GM12878 (cell line): ENCODE results near the gene CATSPER1. TPM values are rescaled to one million over a fixed set of nuclear protein-coding genes. Genes with fewer than 3 reads are reported as not detected.

Experiments
- ATAC-seq: fragments of 200-7000 bp; cut with Tn5 transposase; 3 replicates; pipeline ENCODE4 v1.9.1; 2020; ENCODE audit warnings: mild to moderate bottlenecking, moderate library complexity
- BruUV-seq: library from RNA; stranded (reverse); fragments of 400-500 nt; replicated peaks from 2 replicates; lab custom pipeline; 2021; lab: Mats Ljungman, UMichigan
- CTCF ChIA-PET: fragments of 300-600 bp; sonication (Branson Sonifier 250); formaldehyde crosslinking; extraction: SDS; loops from one replicate; lab custom pipeline; 2021; ENCODE audit warnings: inconsistent platforms; lab: Yijun Ruan, JAX
- POLR2A ChIA-PET: fragments of 350-600 bp; formaldehyde crosslinking; extraction: SDS; loops from one replicate; lab custom pipeline; 2021; ENCODE audit warnings: inconsistent platforms; lab: Charles Lee
- RAD21 ChIA-PET: fragments of 300-600 bp; sonication (Branson Sonifier 250); formaldehyde crosslinking; loops from one replicate; lab custom pipeline; 2023; ENCODE audit warnings: antibody characterized with exemption; ENCODE audit not compliant: unreplicated experiment; lab: Charles Lee
- SMC1A ChIA-PET: fragments of 300-600 bp; sonication (Branson Sonifier 250); formaldehyde crosslinking; loops from one replicate; lab custom pipeline; 2023; ENCODE audit not compliant: unreplicated experiment, uncharacterized antibody; lab: Charles Lee
- DNase-seq: peaks from one replicate; pipeline ENCODE4 v3.0.0-alpha.2; 2011; ENCODE audit warnings: low read depth, low spot score
- FAIRE-seq: peaks from 3 replicates; lab custom pipeline; 2011; peaks lifted over from hg19 to GRCh38; lab: Jason Lieb, UNC
- H2AFZ ChIP-seq: 2 replicates; pipeline ENCODE4 v1.6.0; 2011; ENCODE audit warnings: low read depth, low read length, control low read depth; ENCODE audit not compliant: control insufficient read depth
- H3K27ac ChIP-seq: 2 replicates; pipeline ENCODE4 v1.5.1; 2011; ENCODE audit warnings: control low read depth; ENCODE audit not compliant: control insufficient read depth, insufficient read depth
- H3K27me3 ChIP-seq, 2 experiments: replicated peaks in 1 of 2; 2 replicates each; pipeline versions ENCODE4 v1.6.0 to v1.6.1; 2011; ENCODE audit warnings: low read length in 1 of 2; ENCODE audit not compliant: control insufficient read depth in 2 of 2, insufficient read depth in 2 of 2
- H3K36me3 ChIP-seq, 2 experiments: 2 replicates each; pipeline ENCODE4 v1.5.1; 2011; ENCODE audit warnings: low read length in 1 of 2; ENCODE audit not compliant: control insufficient read depth in 2 of 2, insufficient read depth in 2 of 2
- H3K4me1 ChIP-seq: 2 replicates; pipeline ENCODE4 v1.6.1; 2011; ENCODE audit warnings: mild to moderate bottlenecking, low read length, moderate library complexity, mixed read lengths; ENCODE audit not compliant: control insufficient read depth, insufficient read depth
- H3K4me2 ChIP-seq: 2 replicates; pipeline ENCODE4 v1.6.0; 2011; ENCODE audit warnings: control low read depth; ENCODE audit not compliant: control insufficient read depth, insufficient read depth
- H3K4me3 ChIP-seq: fragments of 200-600 bp; sonication (generic); 2 replicates; pipeline ENCODE4 v1.5.1; 2016
- H3K79me2 ChIP-seq: 2 replicates; pipeline ENCODE4 v1.6.0; 2011; ENCODE audit warnings: low read length; ENCODE audit not compliant: control insufficient read depth, insufficient read depth
- H3K9ac ChIP-seq: 2 replicates; pipeline ENCODE4 v1.8.0; 2011; ENCODE audit warnings: low read length, control low read depth, mixed read lengths; ENCODE audit not compliant: control insufficient read depth, insufficient read depth
- H3K9me3 ChIP-seq: replicated peaks from 3 replicates; pipeline ENCODE4 v1.5.1; 2011; ENCODE audit warnings: mild to moderate bottlenecking, low read length; ENCODE audit not compliant: control insufficient read depth, insufficient read depth
- H4K20me1 ChIP-seq: 2 replicates; pipeline ENCODE4 v1.6.0; 2011; ENCODE audit not compliant: control insufficient read depth, insufficient read depth
- ASH2L ChIP-seq: fragments of 300-600, 200-600 bp; sonication (generic); IDR thresholded peaks from 2 replicates; pipeline ENCODE4 v1.6.1; 2017; ENCODE audit warnings: low read depth, mild to moderate bottlenecking, borderline replicate concordance
- BMI1 ChIP-seq: fragments of 450-650 bp; IDR thresholded peaks from 2 replicates; pipeline ENCODE4 v1.6.1; 2016; ENCODE audit warnings: mild to moderate bottlenecking, moderate library complexity, borderline replicate concordance
- CBX3 ChIP-seq: fragments of 200-600 bp; sonication (generic); IDR thresholded peaks from 2 replicates; pipeline ENCODE4 v1.6.1; 2016; ENCODE audit warnings: low read depth, borderline replicate concordance
- HDAC6 ChIP-seq: fragments of 200-600 bp; sonication (generic); IDR thresholded peaks from one replicate; pipeline ENCODE4 v1.8.0; 2017; ENCODE audit warnings: antibody characterized with exemption; ENCODE audit not compliant: unreplicated experiment
- NFXL1 ChIP-seq: fragments of 450-650 bp; IDR thresholded peaks from 2 replicates; pipeline ENCODE4 v1.6.1; 2017; ENCODE audit warnings: antibody characterized with exemption, mild to moderate bottlenecking, borderline replicate concordance
- NR2C2 ChIP-seq: IDR thresholded peaks from 2 replicates; pipeline ENCODE4 v1.6.1; 2011; ENCODE audit warnings: borderline replicate concordance, low read depth; ENCODE audit not compliant: control insufficient read depth, insufficient read length
- PRDM15 ChIP-seq: fragments of 450-650 bp; formaldehyde crosslinking; IDR thresholded peaks from 2 replicates; pipeline ENCODE4 v1.4.0; 2020; ENCODE audit warnings: mild to moderate bottlenecking, moderate library complexity
- RFX5 ChIP-seq: IDR thresholded peaks from 2 replicates; pipeline ENCODE4 v1.6.1; 2011; ENCODE audit warnings: low read depth, low read length, improper control_type of control experiment
- ZNF592 ChIP-seq: fragments of 450-650 bp; IDR thresholded peaks from 2 replicates; pipeline ENCODE4 v1.6.1; 2017; ENCODE audit warnings: mild to moderate bottlenecking, moderate library complexity
- WGBS: methylation state at CpG from one replicate; pipeline ENCODE4 v1.1.6; 2016; ENCODE audit warnings: low lambda C conversion rate; ENCODE audit not compliant: insufficient replicate concordance, insufficient coverage; ENCODE audit errors: missing lambda C conversion rate; 5-methylcytosine and 5-hydroxymethylcytosine counted together
- in situ Hi-C: fragments of 300-500 bp; cut with MboI; formaldehyde crosslinking; loops from 9 replicates; pipeline ENCODE4 v1.14.3; 2018; ENCODE audit warnings: mixed read lengths
- intact Hi-C: fragments of 100-400 bp; cut with micrococcal nuclease; formaldehyde crosslinking; loops from one replicate; pipeline ENCODE4 v1.14.2; 2022; ENCODE audit not compliant: unreplicated experiment
- polyA plus RNA-seq, 11 experiments: library from polyadenylated mRNA; depleted of rRNA in 4 of 11; unstranded in 6 of 11; stranded (reverse) in 5 of 11; fragments of >200 nt; fragmentation: Nextera tagmentation in 4 of 11; fragmentation: Illumina TruSeq in 1 of 11; extraction: Ambion mirVana in 4 of 11; extraction: Trizol in 1 of 11; gene quantifications; 1 replicate in 1 of 11; 2 replicates in 10 of 11; pipeline versions ENCODE4 v1.2.1 to v1.2.3, GENCODE V29; 2011 to 2016; ENCODE audit warnings: inconsistent platforms in 2 of 11, missing spikeins in 2 of 11, low read depth in 1 of 11
- total RNA-seq, 4 experiments: library from RNA; depleted of rRNA in 3 of 4; stranded (reverse); fragments of >200 nt in 3 of 4; fragmentation: Illumina TruSeq in 1 of 4; extraction: Trizol in 1 of 4; gene quantifications; 2 replicates each; pipeline versions ENCODE4 v1.2.1 to v1.2.3, GENCODE V29; 2013 to 2021
- TF ChIP-seq, protein P1 (sequence below): IDR thresholded peaks from 2 replicates; pipeline ENCODE4 v1.6.1; 2012; ENCODE audit warnings: low read depth, low read length, improper control_type of control experiment

The CATSPER1 gene
- total and polyA plus RNA-seq, 10 of the 15 experiments (the other 5 are each of a cell fraction or from before 2014, with no cell fraction given), result 0.02 to 0.05 TPM; not detected in 8

- WGBS, result 0% methylated on average over 14 of the region's 40 CpGs
- SMC1A ChIA-PET, result interaction anchor here (1.0 to 1.2 kb wide), 2 partner anchors 66 to 143 kb away, joined by 3 to 4 read pairs; partner anchors contain the start of gene MUS81
- peak overlapping the region; percentile 93 for H3K27ac ChIP-seq
- peak; percentile 85 for ATAC-seq
- FAIRE-seq, result no peak
- POLR2A ChIA-PET, result interaction anchor here (0.6 to 1.9 kb wide), 8 partner anchors 45 to 144 kb away, joined by 3 to 22 read pairs (median 6); partner anchors contain the start of genes CCDC85B, FIBP and SF3B2
- BruUV-seq, result no TSS peak
- intact Hi-C loops (loop anchor here (1.0 kb wide), 2 partner anchors 41 to 144 kb away; partner anchors contain the start of genes CFL1 and SART1), in situ Hi-C loops (no loop called here)
- H2AFZ ChIP-seq, result peak overlapping the region; percentile 75
- peaks cover 17 to 23% of the 10 kb centered on the region in 2 experiments for H3K36me3 ChIP-seq
- peaks cover 11% of the 10 kb centered on the region for H3K4me1 ChIP-seq
- no peaks in the 10 kb centered on the region for H3K27me3 ChIP-seq
- H3K9ac ChIP-seq, result peak overlapping the region; percentile 87
- peaks cover 33% of the 10 kb centered on the region for H3K79me2 ChIP-seq
- RAD21 ChIA-PET, result interaction anchor here (0.7 to 1.5 kb wide), 8 partner anchors 42 to 143 kb away, joined by 3 to 13 read pairs (median 4); partner anchors contain the start of genes CCDC85B and MUS81
- no peaks in the 10 kb centered on the region for H3K9me3 ChIP-seq
- peak overlapping the region; percentile 84 for H3K4me2 ChIP-seq
- H3K4me3 ChIP-seq, result peak overlapping the region; percentile 93
- CTCF ChIA-PET, result interaction anchor here (0.7 to 1.5 kb wide), 7 partner anchors 20 to 326 kb away, joined by 3 to 14 read pairs (median 3); partner anchors contain the start of gene CCDC85B
- H4K20me1 ChIP-seq, result no peaks in the 10 kb centered on the region
- DNase-seq, result no peak
- TF ChIP-seq ASH2L (no peak), NR2C2 (no peak), PRDM15 (CRISPR knock-in tag) (no peak), CBX3 (no peak), ZNF592 (no peak), NFXL1 (no peak), RFX5 (no peak), BMI1 (no peak), HDAC6 (no peak)
- TF ChIP-seq, protein P1, sequence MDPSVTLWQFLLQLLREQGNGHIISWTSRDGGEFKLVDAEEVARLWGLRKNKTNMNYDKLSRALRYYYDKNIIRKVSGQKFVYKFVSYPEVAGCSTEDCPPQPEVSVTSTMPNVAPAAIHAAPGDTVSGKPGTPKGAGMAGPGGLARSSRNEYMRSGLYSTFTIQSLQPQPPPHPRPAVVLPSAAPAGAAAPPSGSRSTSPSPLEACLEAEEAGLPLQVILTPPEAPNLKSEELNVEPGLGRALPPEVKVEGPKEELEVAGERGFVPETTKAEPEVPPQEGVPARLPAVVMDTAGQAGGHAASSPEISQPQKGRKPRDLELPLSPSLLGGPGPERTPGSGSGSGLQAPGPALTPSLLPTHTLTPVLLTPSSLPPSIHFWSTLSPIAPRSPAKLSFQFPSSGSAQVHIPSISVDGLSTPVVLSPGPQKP, result no peak
Observed at GRCh38 chr11:66002648-66003225, 23.5 kb downstream of the CATSPER1 start.
